Caco-2 (cell line): ENCODE results near the gene CMTR1. TPM values are rescaled to one million over a fixed set of nuclear protein-coding genes. Genes with fewer than 3 reads are reported as not detected.

Experiments used
- BruUV-seq: library from RNA; stranded (reverse); fragments of 400-500 nt; replicated peaks from 2 replicates; lab custom pipeline; 2021; lab: Mats Ljungman, UMichigan
- CTCF ChIA-PET: fragments of 300-600 bp; sonication (Branson Sonifier 250); formaldehyde crosslinking; loops from one replicate; lab custom pipeline; 2022; ENCODE audit warnings: antibody characterized with exemption; lab: Charles Lee
- POLR2A ChIA-PET: fragments of 300-600 bp; sonication (Branson Sonifier 250); formaldehyde crosslinking; loops from one replicate; lab custom pipeline; 2022; ENCODE audit warnings: antibody characterized with exemption; lab: Charles Lee
- DNase-seq, 2 experiments: peaks; one replicate each; pipeline versions ENCODE4 v3.0.0 to v3.0.0-alpha.2; 2020 to 2022
- H3K27me3 ChIP-seq: replicated peaks from 2 replicates; pipeline ENCODE4 v1.6.0; 2011; ENCODE audit warnings: low read length; ENCODE audit not compliant: control insufficient read depth, insufficient read depth
- H3K36me3 ChIP-seq: 2 replicates; pipeline ENCODE4 v1.5.1; 2011; ENCODE audit warnings: low read length; ENCODE audit not compliant: control insufficient read depth, insufficient read depth
- H3K4me1 ChIP-seq: fragments of 250-450 bp; sonication (Bioruptor Pico); 2 replicates; pipeline ENCODE4 v1.5.1; 2020; ENCODE audit warnings: mild to moderate bottlenecking
- H3K4me3 ChIP-seq: 2 replicates; pipeline ENCODE4 v1.5.1; 2011; ENCODE audit warnings: low read depth, mild to moderate bottlenecking, control low read depth, low read length
- H3K9me3 ChIP-seq: fragments of 250-450 bp; sonication (Bioruptor Pico); 2 replicates; pipeline ENCODE4 v1.5.1; 2020; ENCODE audit warnings: mild to moderate bottlenecking, moderate library complexity
- H3K27ac Mint-ChIP-seq: one replicate; pipeline ENCODE4 v1.8.0; 2022; ENCODE audit warnings: mixed read lengths; ENCODE audit not compliant: unreplicated experiment
- H3K27me3 Mint-ChIP-seq: one replicate; pipeline ENCODE4 v1.8.0; 2022; ENCODE audit warnings: mixed read lengths; ENCODE audit not compliant: insufficient read depth, unreplicated experiment
- H3K36me3 Mint-ChIP-seq: one replicate; pipeline ENCODE4 v1.8.0; 2022; ENCODE audit warnings: mild to moderate bottlenecking, mixed read lengths; ENCODE audit not compliant: insufficient read depth, unreplicated experiment
- H3K4me1 Mint-ChIP-seq: one replicate; pipeline ENCODE4 v1.8.0; 2022; ENCODE audit warnings: low read depth, mixed read lengths; ENCODE audit not compliant: unreplicated experiment
- H3K4me3 Mint-ChIP-seq: one replicate; pipeline ENCODE4 v1.8.0; 2022; ENCODE audit warnings: mild to moderate bottlenecking, moderate library complexity, mixed read lengths; ENCODE audit not compliant: unreplicated experiment
- H3K9me3 Mint-ChIP-seq: one replicate; pipeline ENCODE4 v1.8.0; 2022; ENCODE audit warnings: mixed read lengths; ENCODE audit not compliant: unreplicated experiment
- CTCF ChIP-seq, 2 experiments: fragments of 200-600 bp in 1 of 2; IDR thresholded peaks; 1 replicate in 1 of 2; 2 replicates in 1 of 2; pipeline versions ENCODE4 v1.5.1 to v1.8.0; 2011 to 2022; ENCODE audit warnings: antibody characterized with exemption in 1 of 2, control low read depth in 1 of 2, inconsistent platforms in 1 of 2, low read depth in 1 of 2, low read length in 1 of 2, mild to moderate bottlenecking in 1 of 2, moderate library complexity in 1 of 2; ENCODE audit not compliant: insufficient read depth in 1 of 2, severe bottlenecking in 1 of 2, unreplicated experiment in 1 of 2
- intact Hi-C: fragments of 100-400 bp; cut with micrococcal nuclease; formaldehyde crosslinking; loops from one replicate; pipeline ENCODE4 v1.10.0; 2022; ENCODE audit not compliant: unreplicated experiment
- total RNA-seq: library from RNA; stranded (reverse); gene quantifications from 2 replicates; pipeline ENCODE4 v1.2.3, GENCODE V29; 2022

Gene CMTR1
- total RNA-seq, 1 experiment from 2014 or later = 40.8 TPM

GRCh38 chr6:37519461-37519860, 86.4 kb downstream of the CMTR1 start:
- Mint-ChIP-seq H3K4me3 (no peak overlapping the region), H3K4me1 (peaks cover 8% of the 10 kb centered on the region), H3K27ac (no peak overlapping the region), H3K27me3 (no peaks in the 10 kb centered on the region), H3K9me3 (no peaks in the 10 kb centered on the region), H3K36me3 (no peaks in the 10 kb centered on the region)
- H3K36me3 ChIP-seq = no peaks in the 10 kb centered on the region
- no peak for DNase-seq
- BruUV-seq = no TSS peak
- no peaks in the 10 kb centered on the region for H3K9me3 ChIP-seq
- H3K4me1 ChIP-seq = peaks cover 11% of the 10 kb centered on the region
- no peaks in the 10 kb centered on the region for H3K27me3 ChIP-seq
- TF ChIP-seq CTCF (IDR thresholded peaks at IDR 0.05; ENCODE audit: insufficient read depth in 1 of 2, low read depth in 1 of 2, low read length in 1 of 2, severe bottlenecking in 1 of 2, unreplicated experiment in 1 of 2) = no peak
- POLR2A ChIA-PET = no interaction called here
- CTCF ChIA-PET = no interaction called here
- no peak overlapping the region for H3K4me3 ChIP-seq
- intact Hi-C loops = no loop called here

GRCh38 chr6:37520926-37521325, 87.9 kb downstream of the CMTR1 start:
- Mint-ChIP-seq H3K4me3 (no peak overlapping the region), H3K27me3 (no peaks in the 10 kb centered on the region), H3K36me3 (no peaks in the 10 kb centered on the region), H3K27ac (no peak overlapping the region), H3K9me3 (no peaks in the 10 kb centered on the region), H3K4me1 (no peaks in the 10 kb centered on the region)
- POLR2A ChIA-PET = no interaction called here
- Histone ChIP-seq H3K4me1 (0 out of 2 replicates have a peak, but pooled peaks cover under 1% of the 10 kb centered on the region), H3K9me3 (no peaks in the 10 kb centered on the region), H3K4me3 (no peak overlapping the region), H3K36me3 (no peaks in the 10 kb centered on the region), H3K27me3 (no peaks in the 10 kb centered on the region)
- no peak for DNase-seq
- intact Hi-C loops = no loop called here
- no TSS peak for BruUV-seq
- TF ChIP-seq CTCF (IDR thresholded peaks at IDR 0.05; ENCODE audit: insufficient read depth in 1 of 2, low read depth in 1 of 2, low read length in 1 of 2, severe bottlenecking in 1 of 2, unreplicated experiment in 1 of 2) = no peak
- CTCF ChIA-PET = no interaction called here

GRCh38 chr6:37521674-37522073, 88.7 kb downstream of the CMTR1 start:
- Histone ChIP-seq H3K4me3 (no peak overlapping the region), H3K27me3 (no peaks in the 10 kb centered on the region), H3K36me3 (no peaks in the 10 kb centered on the region), H3K4me1 (no peaks in the 10 kb centered on the region), H3K9me3 (no peaks in the 10 kb centered on the region)
- Mint-ChIP-seq H3K27me3 (no peaks in the 10 kb centered on the region), H3K27ac (no peak overlapping the region), H3K9me3 (no peaks in the 10 kb centered on the region), H3K36me3 (no peaks in the 10 kb centered on the region), H3K4me1 (no peaks in the 10 kb centered on the region), H3K4me3 (no peak overlapping the region)
- ChIA-PET POLR2A (no interaction called here), CTCF (no interaction called here)
- intact Hi-C loops = no loop called here
- BruUV-seq = no TSS peak
- no peak for DNase-seq
- TF ChIP-seq CTCF (IDR thresholded peaks at IDR 0.05; ENCODE audit: insufficient read depth in 1 of 2, low read depth in 1 of 2, low read length in 1 of 2, severe bottlenecking in 1 of 2, unreplicated experiment in 1 of 2) = no peak
